Left lobe of liver (tissue), 2 donors: ENCODE results near the gene KHDC1. TPM values are rescaled to one million over a fixed set of nuclear protein-coding genes. Genes with fewer than 3 reads are reported as not detected.
"Not testable (repeated sequence)": the region's sequence is repeated elsewhere in the genome, so short reads cannot be mapped to it uniquely, and the experiment has no call there.

Experiments
- ATAC-seq: fragments of 200-7000 bp; cut with Tn5 transposase; one replicate; pipeline ENCODE4 v1.9.1; 2020; ENCODE audit warnings: mild to moderate bottlenecking, moderate library complexity
- DNase-seq: peaks from one replicate; pipeline ENCODE4 v3.0.0-alpha.2; 2020; ENCODE audit warnings: low spot score
- total RNA-seq: library from RNA; stranded (reverse); gene quantifications from one replicate; pipeline ENCODE4 v1.2.1, GENCODE V29; 2021
- donor health status: DM: no; HTN: no; CAD: no; lungs with moderate emphysema.
- donor health status: DM: no; HTN: yes; CAD: no.

KHDC1 gene
- total RNA-seq: not detected

GRCh38 chr6:73262671-73263569 is at the start of gene KHDC1:
Gene KHDC1 (minus strand): TSS chr6:73263196. CDS start chr6:73242517, 20,679 bp downstream.
- ATAC-seq: peak; percentile 62

GRCh38 chr6:73310503-73310845 is 47.5 kb upstream of the KHDC1 start:
- not testable (repeated sequence) for DNase-seq, ATAC-seq

More at GRCh38 chr6:73262671-73263569, at the start of gene KHDC1:
- DNase-seq: no peak

- ATAC-seq (peak; percentile 40), DNase-seq (no peak)
Observed at GRCh38 chr6:73309785-73310502, 46.9 kb upstream of the KHDC1 start.

GRCh38 chr6:73309535-73309784 is 46.5 kb upstream of the KHDC1 start:
- no peak for DNase-seq
- no peak for ATAC-seq

GRCh38 chr6:73308712-73309534 is 45.9 kb upstream of the KHDC1 start:
- ATAC-seq: no peak

GRCh38 chr6:73303773-73304172 is 40.8 kb upstream of the KHDC1 start:
- ATAC-seq, DNase-seq: not testable (repeated sequence)

More at GRCh38 chr6:73308712-73309534, 45.9 kb upstream of the KHDC1 start:
- DNase-seq: no peak

GRCh38 chr6:73302339-73302738 is 39.3 kb upstream of the KHDC1 start:
- no peak for ATAC-seq

GRCh38 chr6:73299151-73299971 is 36.4 kb upstream of the KHDC1 start:
- no peak for DNase-seq
- ATAC-seq: no peak

More at GRCh38 chr6:73302339-73302738, 39.3 kb upstream of the KHDC1 start:
- DNase-seq: no peak

- ATAC-seq (no peak), DNase-seq (no peak)
Observed at GRCh38 chr6:73293331-73293730, 30.3 kb upstream of the KHDC1 start.

- ATAC-seq (no peak), DNase-seq (no peak)
Observed at GRCh38 chr6:73290435-73290834, 27.4 kb upstream of the KHDC1 start.

GRCh38 chr6:73286752-73287151 is 23.8 kb upstream of the KHDC1 start:
- DNase-seq (no peak), ATAC-seq (no peak)

- ATAC-seq (peak; percentile 74), DNase-seq (no peak)
Observed at GRCh38 chr6:73285674-73286283, 22.8 kb upstream of the KHDC1 start.

- DNase-seq (no peak), ATAC-seq (no peak)
Observed at GRCh38 chr6:73282871-73283270, 19.9 kb upstream of the KHDC1 start.

- not testable (repeated sequence) for ATAC-seq, DNase-seq
Observed at GRCh38 chr6:73281684-73282083, 18.7 kb upstream of the KHDC1 start.

- not testable (repeated sequence) for DNase-seq, ATAC-seq
Observed at GRCh38 chr6:73269296-73269695, 6.3 kb upstream of the KHDC1 start.

GRCh38 chr6:73268896-73269295 is 5.9 kb upstream of the KHDC1 start:
- DNase-seq, ATAC-seq: not testable (repeated sequence)

GRCh38 chr6:73264446-73264845 is 1.4 kb upstream of the KHDC1 start:
- DNase-seq (no peak), ATAC-seq (no peak)

GRCh38 chr6:73263570-73263909 is 544 bp upstream of the KHDC1 start:
- ATAC-seq (no peak), DNase-seq (no peak)

- no peak for ATAC-seq
- no peak for DNase-seq
Observed at GRCh38 chr6:73258721-73259120, 4.3 kb downstream of the KHDC1 start.

- DNase-seq, ATAC-seq: not testable (repeated sequence)
Observed at GRCh38 chr6:73254323-73254722, 8.7 kb downstream of the KHDC1 start.
